ENCODE data around the gene REEP2. TPM values are rescaled to one million over a fixed set of nuclear protein-coding genes. Genes with fewer than 3 reads are reported as not detected.
A peak's percentile ranks its signal among the peaks of the same experiment; 100 is the strongest.

The REEP2 gene
- total and polyA plus RNA-seq, 8 donors = 0.41 to 22.6 (median 2.3) TPM

DNA sequence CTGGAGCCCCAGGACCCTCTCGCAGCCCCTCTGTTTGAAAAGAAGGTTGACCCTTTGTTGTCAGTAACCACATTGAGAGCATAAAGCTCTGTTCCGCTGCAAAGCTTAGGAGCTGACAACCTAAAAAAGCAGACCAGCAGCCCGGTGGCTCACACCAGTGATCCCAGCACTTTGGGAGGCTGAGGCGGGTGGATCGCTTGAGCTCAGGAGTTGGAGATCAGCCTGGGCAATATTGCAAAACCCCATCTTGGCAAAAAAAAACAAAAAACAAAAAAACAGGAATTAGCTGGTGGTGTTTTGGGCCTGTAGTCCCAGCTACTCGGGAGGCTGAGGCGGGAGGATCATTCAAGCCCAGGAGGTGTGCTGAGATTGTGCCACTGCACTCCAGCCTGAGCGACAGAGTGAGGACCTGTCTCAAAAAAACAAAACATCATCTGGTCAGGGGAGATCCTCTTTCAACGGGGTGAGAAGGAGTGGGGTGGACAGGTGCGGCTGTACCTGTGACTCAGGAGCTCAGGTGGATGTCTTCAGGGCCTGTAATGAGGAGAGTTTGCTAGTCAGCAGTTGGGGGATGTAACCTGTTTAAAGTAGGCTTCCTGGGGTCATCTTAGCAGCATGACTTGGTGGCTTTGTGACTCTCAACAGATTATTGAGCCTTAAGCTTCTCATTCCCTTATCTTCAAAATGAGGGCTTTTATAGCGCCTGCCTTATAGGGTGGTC lies 694 bp upstream of the REEP2 start:
- 75 to 76% methylated on average over 11 of the region's 11 CpGs for WGBS, 2 donors
- Histone ChIP-seq H3K4me3 (peak overlapping the region in 2 of 4 donors; percentile 26 to 41), H3K27me3 (no peaks in the 10 kb centered on the region), H3K27ac (no peak overlapping the region), H3K4me1 (no peaks in the 10 kb centered on the region), H3K36me3 (peaks cover 0 to 26% (median 8%) of the 10 kb centered on the region in 3 donors), H3K9me3 (no peaks in the 10 kb centered on the region)
- intact Hi-C loops (cut with DNase I) = no loop called here
- peak in 1 of 6 donors; percentile 38 for DNase-seq
- ATAC-seq = peak in 1 of 4 donors; percentile 5
- TF ChIP-seq, protein P1, sequence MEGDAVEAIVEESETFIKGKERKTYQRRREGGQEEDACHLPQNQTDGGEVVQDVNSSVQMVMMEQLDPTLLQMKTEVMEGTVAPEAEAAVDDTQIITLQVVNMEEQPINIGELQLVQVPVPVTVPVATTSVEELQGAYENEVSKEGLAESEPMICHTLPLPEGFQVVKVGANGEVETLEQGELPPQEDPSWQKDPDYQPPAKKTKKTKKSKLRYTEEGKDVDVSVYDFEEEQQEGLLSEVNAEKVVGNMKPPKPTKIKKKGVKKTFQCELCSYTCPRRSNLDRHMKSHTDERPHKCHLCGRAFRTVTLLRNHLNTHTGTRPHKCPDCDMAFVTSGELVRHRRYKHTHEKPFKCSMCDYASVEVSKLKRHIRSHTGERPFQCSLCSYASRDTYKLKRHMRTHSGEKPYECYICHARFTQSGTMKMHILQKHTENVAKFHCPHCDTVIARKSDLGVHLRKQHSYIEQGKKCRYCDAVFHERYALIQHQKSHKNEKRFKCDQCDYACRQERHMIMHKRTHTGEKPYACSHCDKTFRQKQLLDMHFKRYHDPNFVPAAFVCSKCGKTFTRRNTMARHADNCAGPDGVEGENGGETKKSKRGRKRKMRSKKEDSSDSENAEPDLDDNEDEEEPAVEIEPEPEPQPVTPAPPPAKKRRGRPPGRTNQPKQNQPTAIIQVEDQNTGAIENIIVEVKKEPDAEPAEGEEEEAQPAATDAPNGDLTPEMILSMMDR (IDR thresholded peaks at IDR 0.05) = no peak
- no peak for FAIRE-seq

DNA sequence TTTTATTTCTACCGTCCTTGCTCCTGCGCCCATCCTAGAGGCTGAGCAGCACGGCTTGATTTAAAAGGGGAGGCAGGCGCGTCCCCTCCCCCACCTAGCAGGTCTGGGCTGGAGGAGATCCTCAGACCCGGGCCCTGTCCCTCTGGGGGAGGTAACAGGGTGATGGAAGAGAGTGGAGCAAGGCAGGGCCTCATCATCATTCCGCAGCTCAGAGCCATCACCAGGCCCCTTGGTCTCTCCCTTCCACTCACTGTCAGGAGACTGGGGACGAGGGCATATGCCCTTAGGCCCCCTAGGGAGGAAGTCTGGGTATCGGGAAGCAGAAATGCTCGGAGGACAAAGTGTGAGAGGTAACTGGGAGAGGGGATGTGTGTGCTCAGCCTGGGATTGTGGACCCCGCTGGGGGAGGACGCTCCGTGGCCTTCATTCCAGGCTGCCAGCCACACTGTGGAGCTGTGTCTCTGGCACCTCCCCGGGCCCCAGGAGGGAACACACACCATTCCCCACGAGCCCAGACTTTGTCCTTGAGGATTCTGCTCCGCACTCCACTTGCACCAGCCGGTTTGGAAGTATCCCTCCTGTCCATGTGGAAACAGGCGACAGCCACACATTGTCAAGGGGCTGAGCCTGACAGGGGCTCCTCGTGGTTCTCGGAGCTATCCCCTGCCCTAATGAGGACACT lies 761 bp downstream of the REEP2 start:
- FAIRE-seq (no peak), ATAC-seq (peak in 2 of 4 donors; percentile 16 to 22), DNase-seq (peak in 1 of 6 donors; percentile 41)
- WGBS, 2 donors = 56 to 60% methylated on average over 20 of the region's 20 CpGs
- TF ChIP-seq, protein P1 (IDR thresholded peaks at IDR 0.05) = no peak
- Histone ChIP-seq H3K4me3 (peak overlapping the region in 1 of 4 donors; percentile 41), H3K36me3 (peaks cover 0 to 16% (median 8%) of the 10 kb centered on the region in 3 donors), H3K27me3 (no peaks in the 10 kb centered on the region), H3K4me1 (no peaks in the 10 kb centered on the region), H3K27ac (no peak overlapping the region), H3K9me3 (no peaks in the 10 kb centered on the region)
- intact Hi-C loops (cut with DNase I) = no loop called here

DNA sequence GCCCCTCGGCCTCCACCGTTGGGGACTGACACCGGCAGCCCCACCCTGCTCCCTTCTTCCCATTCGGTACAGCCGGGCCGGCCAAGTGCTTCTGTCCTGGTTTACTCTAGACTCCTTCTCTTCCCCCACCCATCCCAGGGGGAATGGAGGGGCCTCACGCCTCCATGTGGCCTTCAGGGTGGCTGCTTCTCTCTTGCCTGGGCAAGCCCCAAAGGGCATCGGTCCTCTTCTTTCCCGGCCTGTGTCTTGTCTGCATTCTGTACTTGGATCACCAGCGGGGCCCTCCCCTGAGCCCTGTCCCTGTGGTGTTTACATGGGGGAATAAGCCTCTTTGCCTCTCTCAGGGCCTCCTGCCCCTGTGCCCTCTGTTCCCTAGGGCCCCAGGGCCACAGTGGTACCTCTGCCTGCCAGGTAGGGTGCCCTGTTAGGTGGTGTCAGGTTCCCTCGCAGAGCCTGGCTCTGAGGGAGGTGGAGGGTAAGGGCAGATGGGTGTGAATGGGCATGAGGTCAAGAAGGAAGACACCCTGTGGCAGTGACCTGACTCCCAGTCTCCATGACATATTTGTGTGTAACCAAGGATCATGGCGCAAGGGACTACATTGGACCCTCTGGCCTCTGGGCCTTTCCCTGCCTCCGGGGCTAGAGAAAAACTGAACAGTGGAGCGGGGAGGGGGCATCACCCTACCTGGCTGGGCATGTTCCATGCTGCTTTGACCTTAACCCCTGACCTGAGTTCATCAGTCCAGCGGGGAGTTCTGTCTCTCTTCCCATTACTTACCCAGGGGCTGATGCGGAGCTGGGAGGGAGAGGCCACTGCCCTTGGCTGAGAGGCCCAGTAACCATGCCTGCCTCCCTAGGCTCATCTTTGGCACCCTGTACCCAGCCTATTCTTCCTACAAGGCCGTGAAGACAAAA lies 1.6 kb downstream of the REEP2 start:
- Histone ChIP-seq H3K27ac (no peak overlapping the region), H3K27me3 (no peaks in the 10 kb centered on the region), H3K36me3 (peaks cover 0 to 9% (median 8%) of the 10 kb centered on the region in 3 donors), H3K9me3 (no peaks in the 10 kb centered on the region), H3K4me3 (no peak overlapping the region), H3K4me1 (no peaks in the 10 kb centered on the region)
- DNase-seq = peak in 1 of 6 donors; percentile 51
- TF ChIP-seq, protein P1 (IDR thresholded peaks at IDR 0.05) = no peak
- FAIRE-seq = no peak
- 86 to 87% methylated on average over 17 of the region's 17 CpGs for WGBS, 2 donors
- intact Hi-C loops (cut with DNase I) = no loop called here
- ATAC-seq = no peak

DNA sequence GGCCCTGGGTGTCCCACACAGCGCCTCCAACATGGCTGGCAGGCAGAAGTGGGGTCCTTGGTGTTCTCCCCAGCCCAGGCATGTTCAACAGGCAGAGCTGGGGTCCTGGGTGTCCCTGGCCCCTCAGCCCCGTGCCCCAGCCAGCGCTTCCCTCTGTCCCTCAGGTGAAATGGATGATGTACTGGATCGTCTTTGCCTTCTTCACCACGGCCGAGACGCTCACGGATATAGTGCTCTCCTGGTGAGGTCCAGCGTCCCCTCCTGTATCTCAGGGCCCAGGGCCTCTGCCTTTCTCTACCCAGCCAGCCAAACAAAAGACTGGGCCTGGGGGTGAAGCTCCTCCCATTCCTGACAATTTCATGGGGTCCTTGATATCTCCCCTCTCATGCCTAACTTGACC lies 2.4 kb downstream of the REEP2 start:
- Histone ChIP-seq H3K4me1 (no peaks in the 10 kb centered on the region), H3K9me3 (no peaks in the 10 kb centered on the region), H3K27ac (no peak overlapping the region), H3K36me3 (peaks cover 0 to 1% (median under 1%) of the 10 kb centered on the region in 3 donors), H3K4me3 (no peak overlapping the region), H3K27me3 (no peaks in the 10 kb centered on the region)
- ATAC-seq (no peak), FAIRE-seq (no peak), DNase-seq (peak in 1 of 6 donors; percentile 27)
- intact Hi-C loops (cut with DNase I) = no loop called here
- 77 to 90% methylated on average over 9 of the region's 9 CpGs for WGBS, 2 donors
- TF ChIP-seq, protein P1 (IDR thresholded peaks at IDR 0.05) = no peak
